ENCODE data around the gene PREX1.

GRCh38 chr20:48850977-48851299 is 23.1 kb upstream of the PREX1 start:
- TF ChIP-seq CTCF (IDR thresholded peaks at IDR 0.05 in 4 of 5, conservative IDR thresholded peaks at IDR 0.05 in 1 of 5) (no peak), POLR2A (IDR thresholded peaks at IDR 0.05) (no peak)

Data from gastrocnemius medialis (tissue), 4 donors.